GM21619 (cell line): ENCODE results near the gene PAGE4.

Experiments
- ATAC-seq: cut with Tn5 transposase; IDR thresholded peaks from one replicate; pipeline ENCODE4 v1.9.1; 2021; ENCODE audit not compliant: unreplicated experiment

Gene PAGE4

DNA sequence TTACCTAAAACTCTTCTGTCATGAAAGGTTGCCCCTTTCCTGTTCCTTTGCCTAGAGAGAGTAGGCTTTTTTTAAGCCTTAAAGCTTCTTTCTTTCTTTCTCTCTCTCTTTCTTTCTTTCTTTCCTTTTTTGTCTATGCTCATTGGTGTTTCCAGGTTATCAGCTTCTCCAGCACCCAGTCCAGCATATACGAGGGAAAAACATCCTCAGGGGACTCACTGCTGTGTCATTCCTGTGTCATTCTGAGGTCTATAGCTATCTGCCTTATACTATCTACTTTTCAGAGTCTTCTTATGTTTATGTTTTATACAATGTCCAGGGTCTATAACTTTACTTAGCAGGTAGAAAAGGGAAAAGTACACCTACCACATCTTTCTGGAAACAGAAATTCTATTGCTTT lies 39.6 kb downstream of the PAGE4 start:
- ATAC-seq: no peak

DNA sequence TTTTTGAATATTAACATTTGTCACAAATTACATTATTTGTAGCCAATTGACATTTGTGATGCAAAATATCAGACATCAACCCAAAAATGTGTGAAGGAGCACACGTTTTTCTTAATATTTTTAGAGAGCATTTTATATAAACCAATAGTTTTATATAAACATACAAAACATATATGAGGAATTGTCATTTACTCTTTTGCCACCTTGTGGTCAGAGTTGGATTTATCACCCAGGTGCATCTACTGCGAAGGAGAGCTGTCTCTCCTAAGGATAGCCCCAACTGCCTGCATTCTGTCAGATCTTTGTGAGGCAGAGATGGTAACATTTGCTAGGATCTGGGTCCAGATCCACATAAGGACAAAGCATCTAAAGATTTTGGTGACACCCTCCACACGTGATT lies 47.6 kb downstream of the PAGE4 start:
- ATAC-seq: no peak

DNA sequence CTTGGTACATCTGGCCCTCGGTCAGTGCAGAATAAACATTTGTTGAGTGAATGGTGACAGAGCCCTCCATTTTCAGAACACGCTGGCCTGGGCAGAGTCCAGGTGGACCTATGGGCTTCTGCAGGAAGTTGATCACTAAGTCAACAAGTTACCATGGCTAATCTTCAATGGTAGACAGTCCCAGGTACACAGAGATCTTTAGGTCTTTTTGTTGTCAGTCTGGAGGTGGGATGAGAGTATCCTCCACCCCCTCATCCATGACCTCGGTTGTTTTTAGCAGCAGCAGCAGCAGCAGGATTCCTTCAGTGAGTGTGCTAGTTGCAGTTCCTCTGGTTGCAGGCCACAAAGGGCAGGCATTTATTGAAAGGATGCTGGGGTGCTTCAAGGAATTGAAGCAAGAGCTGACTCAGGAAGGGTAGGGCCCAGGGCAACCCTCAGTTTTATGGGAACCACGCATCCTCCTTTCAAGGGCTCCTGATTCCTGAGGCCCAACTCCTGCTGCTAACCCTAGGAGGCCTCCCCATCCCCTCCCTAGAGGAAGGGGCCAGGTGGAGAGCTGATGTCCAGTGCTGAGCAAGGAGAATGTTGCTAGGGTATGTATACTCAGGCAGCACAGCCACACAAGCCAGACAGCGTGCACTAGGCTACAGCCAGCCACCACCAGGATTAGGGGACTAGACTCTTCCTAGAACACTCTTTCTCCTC lies 48.4 kb downstream of the PAGE4 start:
- ATAC-seq: no peak

DNA sequence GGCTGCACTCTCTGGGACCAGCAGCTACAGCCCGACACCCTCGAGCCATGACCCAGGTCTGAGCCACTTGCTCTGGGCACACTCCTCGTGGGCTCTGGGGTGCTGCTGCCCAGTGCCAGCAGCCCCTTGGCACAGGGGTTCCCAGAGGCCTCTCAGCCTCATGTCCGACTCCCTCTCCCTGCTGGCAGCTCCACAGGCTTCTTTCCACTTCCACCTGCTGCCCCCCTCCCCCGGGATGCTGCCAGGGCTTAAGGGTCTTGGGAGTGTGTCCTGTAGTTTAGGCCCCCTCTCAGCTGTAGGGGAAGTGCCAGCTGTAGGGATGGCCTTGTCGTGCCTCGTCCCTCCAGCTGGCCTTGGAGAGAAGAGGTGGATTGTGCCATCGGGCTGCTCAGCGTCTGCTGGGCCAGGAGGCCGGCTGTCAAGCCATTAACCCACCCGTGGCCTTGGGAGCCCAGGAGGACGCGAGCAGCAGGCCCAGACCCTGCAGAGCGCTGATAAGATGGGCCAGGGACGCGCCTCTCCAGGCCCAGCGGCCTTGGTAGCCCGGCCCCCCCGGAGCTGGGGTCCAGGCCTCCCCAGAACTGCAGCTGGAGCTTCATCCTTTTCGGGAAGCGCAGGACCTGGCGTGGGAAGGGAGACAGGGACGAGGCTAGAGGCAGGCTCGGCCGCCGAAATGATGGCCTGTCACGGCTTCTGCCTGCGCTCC lies 49.2 kb downstream of the PAGE4 start:
- ATAC-seq: no peak

DNA sequence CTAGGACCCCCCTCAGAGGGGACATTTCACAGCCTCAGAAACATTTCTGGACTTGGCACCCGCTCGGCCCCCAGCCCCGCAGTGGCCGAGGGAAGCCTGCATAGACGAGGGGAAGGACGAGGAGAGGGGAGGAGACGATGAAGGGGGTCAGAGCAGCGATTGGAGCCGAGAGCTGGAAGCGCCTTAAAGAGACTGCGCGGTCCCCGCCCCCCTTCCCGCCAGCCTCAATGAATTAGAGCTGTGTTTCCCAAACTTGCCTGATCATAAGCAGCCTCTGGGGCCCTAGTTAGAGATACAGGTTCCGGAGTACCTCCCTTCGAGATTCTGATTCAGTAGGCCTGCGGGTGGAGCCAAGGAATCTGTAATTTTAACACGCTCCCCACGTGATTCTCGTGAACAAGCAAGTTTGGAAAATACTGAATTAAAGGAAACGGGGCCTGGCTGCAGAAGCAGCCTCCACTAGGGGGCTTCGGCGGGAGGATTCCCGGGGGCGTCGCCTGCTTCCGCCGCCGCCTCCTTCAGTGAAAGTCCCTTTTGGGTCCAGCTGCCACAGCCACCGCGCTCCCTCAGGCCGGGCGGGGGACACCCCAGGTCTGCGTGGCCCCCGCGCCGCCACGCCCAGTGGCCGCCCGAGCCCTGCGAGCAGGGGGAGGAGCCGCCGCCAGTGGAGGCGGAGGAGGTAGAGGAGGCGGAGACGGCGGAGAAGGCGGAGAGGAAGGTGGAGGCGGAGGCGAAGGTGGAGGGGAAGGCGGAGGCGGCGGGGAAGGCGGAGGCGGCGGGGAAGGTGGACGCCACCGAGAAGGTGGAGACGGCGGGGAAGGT lies 49.9 kb downstream of the PAGE4 start, which contains the start of gene USP27X:
USP27X (plus strand) TSS at position 651 of the 822 bp plus-strand sequence. CDS start 824 bp downstream, outside the sequence.
- ATAC-seq: peak; percentile 89

DNA sequence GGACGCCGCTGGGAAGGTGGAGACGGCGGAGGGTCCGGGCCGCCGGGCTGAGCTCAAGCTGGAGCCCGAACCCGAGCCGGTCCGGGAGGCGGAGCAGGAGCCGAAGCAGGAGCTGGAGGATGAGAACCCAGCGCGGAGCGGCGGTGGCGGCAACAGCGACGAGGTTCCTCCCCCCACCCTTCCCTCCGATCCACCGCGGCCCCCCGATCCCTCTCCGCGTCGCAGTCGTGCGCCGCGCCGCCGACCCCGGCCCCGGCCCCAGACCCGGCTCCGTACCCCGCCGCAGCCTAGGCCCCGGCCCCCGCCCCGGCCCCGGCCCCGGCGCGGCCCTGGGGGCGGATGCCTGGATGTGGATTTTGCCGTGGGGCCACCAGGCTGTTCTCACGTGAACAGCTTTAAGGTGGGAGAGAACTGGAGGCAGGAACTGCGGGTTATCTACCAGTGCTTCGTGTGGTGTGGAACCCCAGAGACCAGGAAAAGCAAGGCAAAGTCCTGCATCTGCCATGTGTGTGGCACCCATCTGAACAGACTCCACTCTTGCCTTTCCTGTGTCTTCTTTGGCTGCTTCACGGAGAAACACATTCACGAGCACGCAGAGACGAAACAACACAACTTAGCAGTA lies 50.7 kb downstream of the PAGE4 start:
- peak; percentile 13 for ATAC-seq

DNA sequence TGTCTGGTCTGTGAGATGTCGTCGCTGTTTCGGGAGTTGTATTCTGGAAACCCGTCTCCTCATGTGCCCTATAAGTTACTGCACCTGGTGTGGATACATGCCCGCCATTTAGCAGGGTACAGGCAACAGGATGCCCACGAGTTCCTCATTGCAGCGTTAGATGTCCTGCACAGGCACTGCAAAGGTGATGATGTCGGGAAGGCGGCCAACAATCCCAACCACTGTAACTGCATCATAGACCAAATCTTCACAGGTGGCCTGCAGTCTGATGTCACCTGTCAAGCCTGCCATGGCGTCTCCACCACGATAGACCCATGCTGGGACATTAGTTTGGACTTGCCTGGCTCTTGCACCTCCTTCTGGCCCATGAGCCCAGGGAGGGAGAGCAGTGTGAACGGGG lies 51.6 kb downstream of the PAGE4 start:
- no peak for ATAC-seq
